Measurements from ENCODE around the gene CSGALNACT2.

GRCh38 chr10:43200538-43201390 lies 62.5 kb downstream of the CSGALNACT2 start:
- TF ChIP-seq, protein P1, sequence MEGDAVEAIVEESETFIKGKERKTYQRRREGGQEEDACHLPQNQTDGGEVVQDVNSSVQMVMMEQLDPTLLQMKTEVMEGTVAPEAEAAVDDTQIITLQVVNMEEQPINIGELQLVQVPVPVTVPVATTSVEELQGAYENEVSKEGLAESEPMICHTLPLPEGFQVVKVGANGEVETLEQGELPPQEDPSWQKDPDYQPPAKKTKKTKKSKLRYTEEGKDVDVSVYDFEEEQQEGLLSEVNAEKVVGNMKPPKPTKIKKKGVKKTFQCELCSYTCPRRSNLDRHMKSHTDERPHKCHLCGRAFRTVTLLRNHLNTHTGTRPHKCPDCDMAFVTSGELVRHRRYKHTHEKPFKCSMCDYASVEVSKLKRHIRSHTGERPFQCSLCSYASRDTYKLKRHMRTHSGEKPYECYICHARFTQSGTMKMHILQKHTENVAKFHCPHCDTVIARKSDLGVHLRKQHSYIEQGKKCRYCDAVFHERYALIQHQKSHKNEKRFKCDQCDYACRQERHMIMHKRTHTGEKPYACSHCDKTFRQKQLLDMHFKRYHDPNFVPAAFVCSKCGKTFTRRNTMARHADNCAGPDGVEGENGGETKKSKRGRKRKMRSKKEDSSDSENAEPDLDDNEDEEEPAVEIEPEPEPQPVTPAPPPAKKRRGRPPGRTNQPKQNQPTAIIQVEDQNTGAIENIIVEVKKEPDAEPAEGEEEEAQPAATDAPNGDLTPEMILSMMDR (IDR thresholded peaks at IDR 0.05 in 2 of 3, conservative IDR thresholded peaks at IDR 0.05 in 1 of 3; ENCODE audit: insufficient read depth in 2 of 3, low read depth in 1 of 3, low read length in 3 of 3), result no peak
- TF ChIP-seq YY1 (IDR thresholded peaks at IDR 0.05; ENCODE audit: borderline replicate concordance in 1 of 3, control insufficient read depth in 1 of 3, extremely low read depth in 1 of 3, insufficient read depth in 3 of 3, insufficient read length in 1 of 3, insufficient replicate concordance in 2 of 3, low read depth in 1 of 3, low read length in 2 of 3) (no peak), RFX5 (IDR thresholded peaks at IDR 0.05; ENCODE audit: low read depth, low read length) (no peak), CEBPZ (IDR thresholded peaks at IDR 0.05; ENCODE audit: borderline replicate concordance, low read depth, low read length) (no peak), KDM1A (IDR thresholded peaks at IDR 0.05) (no peak), ARID3B (CRISPR knock-in tag; IDR thresholded peaks at IDR 0.05; ENCODE audit: borderline replicate concordance) (no peak)
